NCI-H2196 (cell line): ENCODE measurements around the gene VEPH1.
"Not testable (repeated sequence)": the region's sequence is repeated elsewhere in the genome, so short reads cannot be mapped to it uniquely, and the experiment has no call there.

ENCODE experiments used
- DNase-seq: peaks from one replicate; lab custom pipeline; 2025; ENCODE audit not compliant: unreplicated experiment; lab: John Stamatoyannopoulos, UW

Gene VEPH1

DNA sequence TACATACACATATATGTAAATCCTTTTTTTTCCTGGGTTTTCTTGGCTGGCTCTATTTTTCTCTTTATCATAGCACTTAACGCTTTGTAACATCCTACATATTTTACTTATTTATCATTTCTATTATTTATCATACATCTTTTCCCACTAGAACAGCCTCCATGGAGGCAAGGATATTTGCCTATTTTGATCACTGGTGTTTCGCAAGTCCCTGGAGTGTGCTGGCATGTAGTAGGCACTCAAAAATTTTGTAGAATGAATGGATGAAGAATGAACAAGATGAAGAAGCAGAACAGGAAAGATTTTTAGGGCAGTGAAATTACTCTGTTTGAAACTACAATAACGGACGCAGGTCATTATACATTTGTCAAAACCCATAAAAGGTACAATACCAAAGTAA, 149.6 kb downstream of the VEPH1 start:
- no peak for DNase-seq

GRCh38 chr3:157351981-157352380, 151.2 kb downstream of the VEPH1 start:
- no peak for DNase-seq

DNA sequence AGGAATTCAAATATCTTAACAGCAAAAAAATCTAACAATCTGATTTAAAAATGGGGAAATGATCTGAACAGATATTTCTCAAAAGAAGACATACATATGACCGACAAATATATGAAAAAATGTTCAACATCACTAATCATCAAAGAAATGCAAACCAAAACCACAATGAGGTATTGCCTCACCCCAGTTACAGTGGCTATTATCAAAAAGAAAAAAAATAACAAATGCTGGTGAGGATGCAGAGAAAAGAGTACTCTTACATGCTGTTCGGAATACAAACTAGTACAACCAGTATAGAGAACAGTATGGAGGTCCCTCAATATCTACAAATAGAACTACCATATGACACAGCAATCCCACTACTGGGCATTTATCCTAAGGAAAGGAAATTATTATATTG, 152.6 kb downstream of the VEPH1 start:
- not testable (repeated sequence) for DNase-seq

GRCh38 chr3:157348304-157349075, 154.7 kb downstream of the VEPH1 start:
- DNase-seq: not testable (repeated sequence)

DNA sequence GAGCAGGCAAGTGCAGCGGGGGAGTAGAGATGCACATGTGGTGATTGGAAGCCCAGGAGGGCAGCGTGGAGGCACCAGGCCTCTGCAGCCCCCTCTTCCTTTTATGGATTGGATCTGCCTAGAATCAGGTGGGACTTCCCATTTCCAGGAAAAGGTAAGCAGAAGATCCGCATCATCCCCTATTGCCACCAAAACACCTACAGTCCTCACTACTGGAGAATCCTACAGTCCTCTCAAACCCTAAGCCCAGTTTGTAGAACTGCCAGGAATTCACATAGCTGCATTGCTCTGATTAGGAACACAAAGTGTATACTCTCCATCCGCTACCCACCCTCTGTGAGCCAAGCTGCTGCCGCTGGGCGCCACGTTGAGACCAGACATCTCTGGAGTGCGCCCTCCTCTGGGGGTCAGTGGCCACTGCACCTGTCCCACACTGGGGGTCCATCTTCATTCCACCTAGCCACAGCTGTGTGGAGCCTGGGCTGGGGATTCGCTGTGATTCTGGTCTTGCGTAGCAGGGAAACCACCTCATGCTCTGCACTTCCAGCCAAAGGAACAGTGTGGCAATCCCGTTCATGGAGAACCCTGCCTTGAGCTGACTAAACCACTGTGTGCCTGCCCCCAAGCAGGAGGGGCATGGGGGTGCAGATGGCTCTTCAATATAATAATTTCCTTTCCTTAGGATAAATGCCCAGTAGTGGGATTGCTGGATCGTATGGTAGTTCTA, 155.5 kb downstream of the VEPH1 start:
- DNase-seq: no peak

- DNase-seq: no peak
Measured at GRCh38 chr3:157336252-157337009, 166.8 kb downstream of the VEPH1 start.

- DNase-seq: no peak
Measured at GRCh38 chr3:157335233-157336076, 167.8 kb downstream of the VEPH1 start.

DNA sequence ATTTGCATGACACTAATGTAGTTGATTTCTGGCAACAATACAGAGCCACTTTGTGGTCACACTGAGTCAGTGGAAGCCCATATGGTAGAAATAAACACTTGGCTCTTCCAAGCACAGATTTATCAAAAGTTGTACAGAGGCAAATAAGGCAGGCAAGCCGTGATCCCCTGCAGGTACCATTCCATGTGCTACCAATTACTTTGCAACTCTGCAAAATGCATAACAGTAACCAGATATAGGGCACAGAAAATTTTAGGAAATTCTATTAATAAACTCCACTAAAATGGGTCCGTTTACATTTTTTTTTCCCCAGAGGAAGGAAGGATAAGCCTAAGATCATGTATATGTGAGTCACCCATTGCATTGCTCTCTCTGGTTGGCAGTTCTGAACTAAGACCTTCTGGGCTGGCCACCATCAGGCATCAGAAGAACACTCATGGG, 169.6 kb downstream of the VEPH1 start:
- DNase-seq: no peak

- no peak for DNase-seq
Measured at GRCh38 chr3:157330206-157330605, 173.0 kb downstream of the VEPH1 start.

GRCh38 chr3:157329551-157329950, 173.7 kb downstream of the VEPH1 start:
- DNase-seq: no peak

GRCh38 chr3:157327837-157328236, 175.4 kb downstream of the VEPH1 start:
- no peak for DNase-seq

DNA sequence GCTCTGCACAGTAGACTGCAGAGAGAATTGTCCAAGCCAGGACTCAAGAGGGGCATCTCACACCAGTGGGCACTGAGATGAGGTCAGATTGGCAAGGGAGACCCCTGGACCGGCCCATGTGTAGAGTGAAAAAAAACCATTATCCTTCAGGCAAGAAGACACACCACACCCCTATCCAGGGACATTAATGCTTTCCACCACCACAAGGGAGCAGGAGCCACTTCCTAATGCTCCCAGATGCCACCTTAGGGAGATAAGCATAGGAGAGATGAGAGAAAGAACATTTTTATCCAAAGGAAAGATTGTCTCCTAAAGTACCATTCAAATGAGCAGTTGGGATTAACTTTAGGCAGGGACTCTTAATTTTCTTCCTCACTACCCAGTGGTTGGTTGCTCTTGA, 176.2 kb downstream of the VEPH1 start:
- DNase-seq: no peak

DNA sequence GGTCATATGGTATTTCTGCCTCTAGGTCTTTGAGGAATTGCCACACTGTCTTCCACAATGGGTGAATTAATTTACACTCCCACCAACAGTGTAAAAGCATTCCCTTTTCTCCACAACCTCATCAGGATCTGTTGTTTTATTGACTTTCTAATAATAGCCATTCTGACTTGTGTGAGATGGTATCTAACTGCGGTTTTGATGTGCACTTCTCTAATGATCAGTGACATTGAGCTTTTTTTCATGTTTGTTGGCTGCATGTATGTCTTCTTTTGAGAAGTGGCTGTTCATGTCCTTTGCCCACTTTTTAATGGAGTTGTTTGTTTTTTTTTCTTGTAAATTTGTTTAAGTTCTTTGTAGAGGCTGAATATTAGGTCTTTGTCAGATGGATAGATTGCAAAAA, 178.3 kb downstream of the VEPH1 start:
- not testable (repeated sequence) for DNase-seq

- no peak for DNase-seq
Measured at GRCh38 chr3:157323360-157323759, 179.9 kb downstream of the VEPH1 start.

- no peak for DNase-seq
Measured at GRCh38 chr3:157319672-157320071, 183.5 kb downstream of the VEPH1 start.

DNA sequence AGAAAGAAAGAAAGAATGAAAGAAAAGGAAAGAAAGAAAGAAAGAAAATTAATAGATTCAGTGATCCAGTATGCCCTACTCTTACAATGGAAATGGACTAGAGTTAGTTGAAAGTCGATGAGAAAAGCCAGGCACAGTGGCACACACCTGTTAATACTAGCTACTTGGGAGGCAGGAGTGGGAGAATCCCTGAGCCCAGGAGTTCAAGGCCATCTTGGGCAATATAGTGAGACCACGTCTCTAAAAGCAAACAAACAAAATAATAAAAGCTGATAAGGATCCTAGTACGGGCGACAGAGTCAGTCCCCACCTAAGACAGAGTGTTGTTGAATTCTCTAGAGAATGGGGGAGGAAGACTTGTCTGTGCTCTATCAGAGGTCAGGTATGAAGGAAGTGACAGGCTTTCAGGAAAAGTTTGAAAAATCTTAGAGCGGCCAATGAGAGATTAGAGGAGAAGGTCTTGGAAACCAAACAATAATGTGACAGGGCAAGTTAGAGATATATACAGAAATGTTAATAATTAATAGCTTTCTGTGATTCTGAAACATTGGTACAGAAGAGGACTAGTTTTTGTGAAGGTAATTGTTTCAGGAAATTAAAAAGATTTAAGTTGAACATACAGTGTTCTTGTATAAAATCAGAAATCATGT, 184.5 kb downstream of the VEPH1 start:
- DNase-seq: no peak

GRCh38 chr3:157317895-157318294, 185.3 kb downstream of the VEPH1 start:
- no peak for DNase-seq

DNA sequence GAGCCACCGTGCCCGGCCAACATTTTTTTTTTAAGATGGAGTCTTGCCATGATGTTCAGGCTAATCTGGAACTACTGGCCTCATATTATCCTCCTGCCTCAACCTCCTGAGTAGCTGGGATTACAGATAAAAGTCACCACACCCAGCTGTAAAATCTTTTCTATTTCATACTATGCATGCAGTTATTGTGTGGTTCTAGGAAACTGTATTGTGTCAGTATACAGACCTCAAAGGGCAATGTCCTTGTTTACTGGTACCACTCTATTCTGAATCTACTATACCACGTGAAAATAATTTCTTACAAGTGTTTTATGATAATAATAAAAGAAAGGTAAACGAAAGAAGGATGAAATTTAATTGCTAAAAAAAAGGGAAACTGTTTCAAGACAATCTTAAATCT, 190.0 kb downstream of the VEPH1 start:
- DNase-seq: no peak

- DNase-seq: no peak
Measured at GRCh38 chr3:157312376-157312745, 190.9 kb downstream of the VEPH1 start.

DNA sequence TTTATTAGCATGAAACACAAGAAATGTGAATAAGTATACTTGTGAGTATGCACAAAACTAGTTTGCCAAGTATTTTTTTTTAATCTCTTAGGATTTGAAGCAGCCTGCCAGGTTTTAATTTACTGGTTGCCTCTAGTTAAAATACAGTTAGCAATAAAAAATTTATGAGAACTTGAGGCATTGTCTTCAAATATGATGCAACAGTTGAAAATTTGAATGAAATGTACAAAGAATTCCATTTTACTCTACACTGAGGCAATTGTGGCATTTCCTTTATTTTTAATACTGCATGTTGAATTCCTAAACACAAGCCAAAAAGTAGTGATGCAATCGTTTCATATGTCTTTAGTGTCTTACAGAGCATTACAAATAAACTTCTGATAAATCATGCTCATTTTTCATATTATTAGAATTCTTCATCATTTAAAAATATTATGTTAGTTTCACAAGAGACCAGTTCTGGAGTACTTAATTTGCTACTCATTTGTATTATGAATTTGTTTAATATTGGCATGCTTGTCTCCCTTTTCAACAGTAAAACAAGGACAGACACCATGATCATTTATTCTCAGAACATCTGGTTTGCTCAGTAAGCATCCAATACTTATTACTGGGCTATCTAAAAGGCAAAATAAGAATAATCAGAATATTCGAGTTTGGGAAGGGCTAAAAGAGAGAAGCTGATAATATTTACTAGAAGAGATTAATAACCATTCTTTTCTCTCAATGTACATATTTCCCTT, 191.4 kb downstream of the VEPH1 start:
- DNase-seq: no peak
